ENCODE measurements around the gene B4GAT1. TPM values are rescaled to one million over a fixed set of nuclear protein-coding genes. Genes with fewer than 3 reads are reported as not detected.

The B4GAT1 gene
- polyA plus RNA-seq, 1 of the 3 experiments (the other 2 are of a cell fraction): 26.4 TPM

DNA sequence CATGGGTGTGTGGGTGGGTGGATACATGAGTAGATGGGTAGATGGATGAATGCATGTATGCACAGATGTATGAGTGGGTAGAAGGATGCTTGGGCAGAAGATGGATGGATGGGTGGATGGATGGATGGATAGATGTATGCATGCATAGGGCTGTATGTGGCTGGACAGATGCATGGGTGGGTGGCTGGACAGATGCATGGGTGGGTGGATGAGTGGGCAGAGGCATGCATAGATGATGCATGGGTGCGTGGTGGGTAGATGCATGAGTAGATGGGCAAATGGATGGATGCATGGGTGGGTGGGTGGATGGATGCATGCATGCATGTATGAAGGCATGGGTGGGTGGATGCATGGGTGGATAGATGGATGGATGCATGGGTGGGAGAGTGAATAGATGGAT lies 23.7 kb downstream of the B4GAT1 start:
- DNase-seq: no peak
- ChIA-PET CTCF (interaction anchor here (2.3 kb wide), 1 partner anchor 12 kb away, joined by 17 read pairs; no protein-coding TSS in a partner anchor), POLR2A (no interaction called here)
- no peaks in the 10 kb centered on the region for H4K20me1 ChIP-seq (ENCODE audit: insufficient read depth)
- H3K4me3 ChIP-seq (ENCODE audit: low read depth in 2 of 2, low read length in 1 of 2): no peak overlapping the region
- no peaks in the 10 kb centered on the region for H3K9me2 ChIP-seq
- peaks cover 32 to 39% of the 10 kb centered on the region in 2 experiments; a peak in 3 of 4 replicates for H3K4me1 ChIP-seq (ENCODE audit: control insufficient read depth in 1 of 2, insufficient read depth in 2 of 2, low read depth in 1 of 2, low read length in 1 of 2)
- no peaks in the 10 kb centered on the region for H3K27me3 ChIP-seq (ENCODE audit: insufficient read depth)
- no peaks in the 10 kb centered on the region for H3K36me3 ChIP-seq (replicated peaks in 1 of 2; ENCODE audit: control insufficient read depth in 1 of 2, insufficient read depth in 2 of 2, low read length in 1 of 2)
- no peak overlapping the region for H2AFZ ChIP-seq (ENCODE audit: low read depth)
- no peak overlapping the region for H3K27ac ChIP-seq (ENCODE audit: low read depth in 2 of 2, low read length in 1 of 2)
- TF ChIP-seq, protein P1, sequence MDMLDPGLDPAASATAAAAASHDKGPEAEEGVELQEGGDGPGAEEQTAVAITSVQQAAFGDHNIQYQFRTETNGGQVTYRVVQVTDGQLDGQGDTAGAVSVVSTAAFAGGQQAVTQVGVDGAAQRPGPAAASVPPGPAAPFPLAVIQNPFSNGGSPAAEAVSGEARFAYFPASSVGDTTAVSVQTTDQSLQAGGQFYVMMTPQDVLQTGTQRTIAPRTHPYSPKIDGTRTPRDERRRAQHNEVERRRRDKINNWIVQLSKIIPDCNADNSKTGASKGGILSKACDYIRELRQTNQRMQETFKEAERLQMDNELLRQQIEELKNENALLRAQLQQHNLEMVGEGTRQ (IDR thresholded peaks at IDR 0.05; ENCODE audit: borderline replicate concordance, low read depth, low read length): no peak
- TF ChIP-seq ELF1 (IDR thresholded peaks at IDR 0.05) (no peak), TCF12 (IDR thresholded peaks at IDR 0.05) (no peak), EZH2phosphoT487 (IDR thresholded peaks at IDR 0.05; ENCODE audit: borderline replicate concordance, low read depth) (no peak), TAF1 (IDR thresholded peaks at IDR 0.05; ENCODE audit: borderline replicate concordance, low read depth, low read length) (no peak), NRF1 (IDR thresholded peaks at IDR 0.05; ENCODE audit: low read depth, low read length) (no peak), RCOR1 (IDR thresholded peaks at IDR 0.05; ENCODE audit: low read length) (no peak)
- TF ChIP-seq, protein P2, sequence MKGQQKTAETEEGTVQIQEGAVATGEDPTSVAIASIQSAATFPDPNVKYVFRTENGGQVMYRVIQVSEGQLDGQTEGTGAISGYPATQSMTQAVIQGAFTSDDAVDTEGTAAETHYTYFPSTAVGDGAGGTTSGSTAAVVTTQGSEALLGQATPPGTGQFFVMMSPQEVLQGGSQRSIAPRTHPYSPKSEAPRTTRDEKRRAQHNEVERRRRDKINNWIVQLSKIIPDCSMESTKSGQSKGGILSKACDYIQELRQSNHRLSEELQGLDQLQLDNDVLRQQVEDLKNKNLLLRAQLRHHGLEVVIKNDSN (IDR thresholded peaks at IDR 0.05; ENCODE audit: borderline replicate concordance, low read depth): no peak
- TF ChIP-seq, protein P3, sequence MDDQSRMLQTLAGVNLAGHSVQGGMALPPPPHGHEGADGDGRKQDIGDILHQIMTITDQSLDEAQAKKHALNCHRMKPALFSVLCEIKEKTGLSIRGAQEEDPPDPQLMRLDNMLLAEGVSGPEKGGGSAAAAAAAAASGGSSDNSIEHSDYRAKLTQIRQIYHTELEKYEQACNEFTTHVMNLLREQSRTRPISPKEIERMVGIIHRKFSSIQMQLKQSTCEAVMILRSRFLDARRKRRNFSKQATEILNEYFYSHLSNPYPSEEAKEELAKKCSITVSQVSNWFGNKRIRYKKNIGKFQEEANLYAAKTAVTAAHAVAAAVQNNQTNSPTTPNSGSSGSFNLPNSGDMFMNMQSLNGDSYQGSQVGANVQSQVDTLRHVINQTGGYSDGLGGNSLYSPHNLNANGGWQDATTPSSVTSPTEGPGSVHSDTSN (IDR thresholded peaks at IDR 0.05): no peak
- no peak overlapping the region for H3K9ac ChIP-seq
- 100% methylated on average over 1 of the region's 1 CpG for WGBS (ENCODE audit: low lambda C conversion rate)
- H3K79me2 ChIP-seq (ENCODE audit: insufficient read depth): no peaks in the 10 kb centered on the region
- no peak overlapping the region for H3K4me2 ChIP-seq
- H3K9me3 ChIP-seq: no peaks in the 10 kb centered on the region
- H3F3A ChIP-seq (replicated peaks; ENCODE audit: insufficient read depth): peaks cover 3% of the 10 kb centered on the region

DNA sequence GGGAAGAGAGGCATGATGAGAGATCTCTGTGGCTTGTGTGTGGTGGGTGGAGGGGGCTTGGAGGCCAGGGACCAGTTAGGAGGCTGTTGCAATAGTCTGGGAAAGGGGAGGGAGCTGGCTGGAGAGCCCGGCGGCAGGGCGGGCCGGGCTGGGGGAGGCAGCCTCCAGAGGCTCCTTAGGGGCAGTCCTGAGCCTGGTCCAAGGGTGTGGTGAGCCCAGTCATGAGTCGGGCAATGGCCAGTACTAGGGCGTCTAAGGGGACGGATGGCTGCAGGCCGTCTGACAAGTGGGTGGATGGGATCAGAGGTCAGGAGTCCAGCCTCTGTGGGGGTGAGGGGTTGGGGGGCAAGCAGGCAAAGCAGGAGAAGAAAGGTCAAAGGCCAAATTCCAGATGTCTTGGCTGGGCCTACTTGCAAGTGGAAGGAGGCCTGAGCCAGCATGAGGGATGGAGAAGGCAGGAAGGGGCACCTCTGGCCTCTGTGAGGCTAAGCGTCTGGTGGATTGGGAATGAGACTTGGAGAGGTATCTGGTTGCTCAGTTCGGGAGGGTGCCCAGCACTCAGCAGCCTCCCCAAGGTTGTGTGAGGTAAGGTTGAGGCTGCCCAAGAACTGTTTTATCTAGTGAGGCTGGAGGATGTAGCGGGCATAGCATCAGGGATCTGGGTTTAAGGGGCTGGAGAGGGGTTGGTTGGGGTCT lies 24.5 kb downstream of the B4GAT1 start:
- Histone ChIP-seq H3K36me3 (replicated peaks in 1 of 2; ENCODE audit: control insufficient read depth in 1 of 2, insufficient read depth in 2 of 2, low read length in 1 of 2) (no peaks in the 10 kb centered on the region), H2AFZ (ENCODE audit: low read depth) (no peak overlapping the region), H3K9ac (no peak overlapping the region), H3K4me1 (ENCODE audit: control insufficient read depth in 1 of 2, insufficient read depth in 2 of 2, low read depth in 1 of 2, low read length in 1 of 2) (peaks cover 34 to 39% of the 10 kb centered on the region in 2 experiments), H3K9me2 (no peaks in the 10 kb centered on the region), H3K9me3 (no peaks in the 10 kb centered on the region), H3K79me2 (ENCODE audit: insufficient read depth) (no peaks in the 10 kb centered on the region), H3K4me3 (ENCODE audit: low read depth in 2 of 2, low read length in 1 of 2) (no peak overlapping the region), H3K4me2 (no peak overlapping the region), H3K27me3 (ENCODE audit: insufficient read depth) (no peaks in the 10 kb centered on the region), H3K27ac (ENCODE audit: low read depth in 2 of 2, low read length in 1 of 2) (no peak overlapping the region), H4K20me1 (ENCODE audit: insufficient read depth) (no peaks in the 10 kb centered on the region), H3F3A (replicated peaks; ENCODE audit: insufficient read depth) (no peaks in the 10 kb centered on the region)
- WGBS (ENCODE audit: low lambda C conversion rate): 91% methylated on average over 10 of the region's 11 CpGs
- DNase-seq: no peak
- ChIA-PET POLR2A (interaction anchor here (1.7 kb wide), 1 partner anchor 10 kb away, joined by 4 read pairs; no protein-coding TSS in a partner anchor), CTCF (interaction anchor here (2.0 kb wide), 1 partner anchor 10 kb away, joined by 26 read pairs; no protein-coding TSS in a partner anchor)
- no peak for TF ChIP-seq TCF12 (IDR thresholded peaks at IDR 0.05)
- TF ChIP-seq ELF1 (IDR thresholded peaks at IDR 0.05): no peak
- TF ChIP-seq MXI1 (IDR thresholded peaks at IDR 0.05; ENCODE audit: low read depth, low read length): no peak
- TF ChIP-seq, protein P4, sequence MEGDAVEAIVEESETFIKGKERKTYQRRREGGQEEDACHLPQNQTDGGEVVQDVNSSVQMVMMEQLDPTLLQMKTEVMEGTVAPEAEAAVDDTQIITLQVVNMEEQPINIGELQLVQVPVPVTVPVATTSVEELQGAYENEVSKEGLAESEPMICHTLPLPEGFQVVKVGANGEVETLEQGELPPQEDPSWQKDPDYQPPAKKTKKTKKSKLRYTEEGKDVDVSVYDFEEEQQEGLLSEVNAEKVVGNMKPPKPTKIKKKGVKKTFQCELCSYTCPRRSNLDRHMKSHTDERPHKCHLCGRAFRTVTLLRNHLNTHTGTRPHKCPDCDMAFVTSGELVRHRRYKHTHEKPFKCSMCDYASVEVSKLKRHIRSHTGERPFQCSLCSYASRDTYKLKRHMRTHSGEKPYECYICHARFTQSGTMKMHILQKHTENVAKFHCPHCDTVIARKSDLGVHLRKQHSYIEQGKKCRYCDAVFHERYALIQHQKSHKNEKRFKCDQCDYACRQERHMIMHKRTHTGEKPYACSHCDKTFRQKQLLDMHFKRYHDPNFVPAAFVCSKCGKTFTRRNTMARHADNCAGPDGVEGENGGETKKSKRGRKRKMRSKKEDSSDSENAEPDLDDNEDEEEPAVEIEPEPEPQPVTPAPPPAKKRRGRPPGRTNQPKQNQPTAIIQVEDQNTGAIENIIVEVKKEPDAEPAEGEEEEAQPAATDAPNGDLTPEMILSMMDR (IDR thresholded peaks at IDR 0.05): no peak
- TF ChIP-seq JUND (IDR thresholded peaks at IDR 0.05): no peak
- no peak for TF ChIP-seq SMC3 (IDR thresholded peaks at IDR 0.05; ENCODE audit: low read depth, low read length)
- TF ChIP-seq RAD21 (IDR thresholded peaks at IDR 0.05; ENCODE audit: low read length): no peak
- no peak for TF ChIP-seq GATA2 (CRISPR knock-in tag; IDR thresholded peaks at IDR 0.05)
- TF ChIP-seq, protein P5, sequence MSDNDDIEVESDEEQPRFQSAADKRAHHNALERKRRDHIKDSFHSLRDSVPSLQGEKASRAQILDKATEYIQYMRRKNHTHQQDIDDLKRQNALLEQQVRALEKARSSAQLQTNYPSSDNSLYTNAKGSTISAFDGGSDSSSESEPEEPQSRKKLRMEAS (IDR thresholded peaks at IDR 0.05; ENCODE audit: low read depth): no peak
- TF ChIP-seq TAF1 (IDR thresholded peaks at IDR 0.05; ENCODE audit: borderline replicate concordance, low read depth, low read length): no peak
- TF ChIP-seq, protein P6, sequence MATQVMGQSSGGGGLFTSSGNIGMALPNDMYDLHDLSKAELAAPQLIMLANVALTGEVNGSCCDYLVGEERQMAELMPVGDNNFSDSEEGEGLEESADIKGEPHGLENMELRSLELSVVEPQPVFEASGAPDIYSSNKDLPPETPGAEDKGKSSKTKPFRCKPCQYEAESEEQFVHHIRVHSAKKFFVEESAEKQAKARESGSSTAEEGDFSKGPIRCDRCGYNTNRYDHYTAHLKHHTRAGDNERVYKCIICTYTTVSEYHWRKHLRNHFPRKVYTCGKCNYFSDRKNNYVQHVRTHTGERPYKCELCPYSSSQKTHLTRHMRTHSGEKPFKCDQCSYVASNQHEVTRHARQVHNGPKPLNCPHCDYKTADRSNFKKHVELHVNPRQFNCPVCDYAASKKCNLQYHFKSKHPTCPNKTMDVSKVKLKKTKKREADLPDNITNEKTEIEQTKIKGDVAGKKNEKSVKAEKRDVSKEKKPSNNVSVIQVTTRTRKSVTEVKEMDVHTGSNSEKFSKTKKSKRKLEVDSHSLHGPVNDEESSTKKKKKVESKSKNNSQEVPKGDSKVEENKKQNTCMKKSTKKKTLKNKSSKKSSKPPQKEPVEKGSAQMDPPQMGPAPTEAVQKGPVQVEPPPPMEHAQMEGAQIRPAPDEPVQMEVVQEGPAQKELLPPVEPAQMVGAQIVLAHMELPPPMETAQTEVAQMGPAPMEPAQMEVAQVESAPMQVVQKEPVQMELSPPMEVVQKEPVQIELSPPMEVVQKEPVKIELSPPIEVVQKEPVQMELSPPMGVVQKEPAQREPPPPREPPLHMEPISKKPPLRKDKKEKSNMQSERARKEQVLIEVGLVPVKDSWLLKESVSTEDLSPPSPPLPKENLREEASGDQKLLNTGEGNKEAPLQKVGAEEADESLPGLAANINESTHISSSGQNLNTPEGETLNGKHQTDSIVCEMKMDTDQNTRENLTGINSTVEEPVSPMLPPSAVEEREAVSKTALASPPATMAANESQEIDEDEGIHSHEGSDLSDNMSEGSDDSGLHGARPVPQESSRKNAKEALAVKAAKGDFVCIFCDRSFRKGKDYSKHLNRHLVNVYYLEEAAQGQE (IDR thresholded peaks at IDR 0.05; ENCODE audit: low read depth, low read length): no peak
- no peak for TF ChIP-seq NRF1 (IDR thresholded peaks at IDR 0.05; ENCODE audit: low read depth, low read length)

Data from SK-N-SH (cell line).